Mucosa of rectum (tissue), 2 donors: Measurements from ENCODE around the gene GID8.
A peak's percentile ranks its signal among the peaks of the same experiment; 100 is the strongest.

Experiments
- H3K27ac ChIP-seq, 2 donors: one replicate each; pipeline ENCODE4 v1.7.0; 2013; ENCODE audit warnings: inconsistent platforms in 2 of 2, low read depth in 2 of 2, low read length in 2 of 2
- H3K27me3 ChIP-seq, 2 donors: one replicate each; pipeline ENCODE4 v1.7.0; 2013; ENCODE audit warnings: low read length in 2 of 2; ENCODE audit not compliant: control insufficient read depth in 2 of 2, insufficient read depth in 2 of 2
- H3K36me3 ChIP-seq, 2 donors: one replicate each; pipeline ENCODE4 v1.7.0; 2013; ENCODE audit warnings: low read length in 2 of 2; ENCODE audit not compliant: control insufficient read depth in 2 of 2, insufficient read depth in 2 of 2
- H3K4me1 ChIP-seq, 2 donors: one replicate each; pipeline ENCODE4 v1.7.0; 2013; ENCODE audit warnings: low read length in 2 of 2, mild to moderate bottlenecking in 1 of 2; ENCODE audit not compliant: control insufficient read depth in 2 of 2, insufficient read depth in 2 of 2
- H3K4me3 ChIP-seq, 2 donors: one replicate each; pipeline ENCODE4 v1.7.0; 2013; ENCODE audit warnings: low read length in 2 of 2
- H3K9ac ChIP-seq, 2 donors: one replicate each; pipeline ENCODE4 v1.7.0; 2013; ENCODE audit warnings: low read length in 2 of 2, low read depth in 1 of 2, mild to moderate bottlenecking in 1 of 2
- H3K9me3 ChIP-seq, 2 donors: one replicate each; pipeline ENCODE4 v1.7.0; 2013; ENCODE audit warnings: low read length in 2 of 2; ENCODE audit not compliant: control insufficient read depth in 2 of 2
- donor health status: healthy.
- donor health status: Normal muscosa, but diverticular disease.

The GID8 gene

GRCh38 chr20:62938105-62938888 lies at the start of gene GID8:
Gene GID8, plus strand, starts transcription at chr20:62938147. Its CDS starts 3,356 bp downstream, at chr20:62941503.
- Histone ChIP-seq H3K4me1 (peaks cover 14 to 20% of the 10 kb centered on the region in 2 donors), H3K27ac (peak within 1 kb of the TSS; percentile 90 to 92), H3K4me3 (peak within 1 kb of the TSS; percentile 91 to 96), H3K27me3 (no peaks in the 10 kb centered on the region), H3K36me3 (peaks cover 13 to 22% of the 10 kb centered on the region in 2 donors), H3K9me3 (no peaks in the 10 kb centered on the region), H3K9ac (peak within 1 kb of the TSS; percentile 94 to 96)

GRCh38 chr20:62888406-62888805 lies 49.5 kb upstream of the GID8 start:
- no peak overlapping the region for H3K27ac ChIP-seq
- no peaks in the 10 kb centered on the region for H3K9me3 ChIP-seq
- no peak overlapping the region for H3K9ac ChIP-seq
- peaks cover 61 to 73% of the 10 kb centered on the region in 2 donors for H3K36me3 ChIP-seq
- no peaks in the 10 kb centered on the region for H3K27me3 ChIP-seq
- H3K4me1 ChIP-seq: peaks cover 0 to 3% of the 10 kb centered on the region in 2 donors
- H3K4me3 ChIP-seq: no peak overlapping the region

DNA sequence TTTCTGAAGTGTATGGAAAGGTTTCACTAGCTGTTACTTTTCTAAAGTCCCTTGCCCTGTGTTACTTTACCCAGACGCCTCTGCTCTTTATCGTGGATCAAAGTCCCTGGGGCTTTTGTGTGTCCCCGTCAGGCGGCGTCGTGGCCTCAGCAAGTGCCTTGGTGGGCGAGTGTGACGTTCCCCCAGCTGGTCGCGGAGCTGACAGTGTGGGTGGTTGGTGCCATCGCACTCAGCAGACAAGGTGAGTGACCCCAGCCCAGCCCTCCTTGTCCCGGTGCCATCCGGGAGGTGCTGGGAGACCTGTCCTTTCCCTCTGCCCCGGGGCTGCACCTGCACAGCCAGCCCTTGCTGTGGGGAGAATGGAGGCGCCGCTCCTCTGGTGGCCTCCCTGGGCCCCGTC lies 49.0 kb upstream of the GID8 start:
- peaks cover 66 to 78% of the 10 kb centered on the region in 2 donors for H3K36me3 ChIP-seq
- H3K9ac ChIP-seq: no peak overlapping the region
- H3K27me3 ChIP-seq: no peaks in the 10 kb centered on the region
- no peak overlapping the region for H3K27ac ChIP-seq
- no peak overlapping the region for H3K4me3 ChIP-seq
- H3K4me1 ChIP-seq: peaks cover 0 to 3% of the 10 kb centered on the region in 2 donors
- H3K9me3 ChIP-seq: no peaks in the 10 kb centered on the region

- H3K4me1 ChIP-seq: peaks cover 0 to 3% of the 10 kb centered on the region in 2 donors
- no peak overlapping the region for H3K4me3 ChIP-seq
- H3K27ac ChIP-seq: no peak overlapping the region
- H3K36me3 ChIP-seq: peaks cover 71 to 83% of the 10 kb centered on the region in 2 donors
- no peaks in the 10 kb centered on the region for H3K9me3 ChIP-seq
- no peak overlapping the region for H3K9ac ChIP-seq
- no peaks in the 10 kb centered on the region for H3K27me3 ChIP-seq
Measured at GRCh38 chr20:62889411-62889810, 48.5 kb upstream of the GID8 start.

GRCh38 chr20:62889871-62890270 lies 48.1 kb upstream of the GID8 start:
- no peaks in the 10 kb centered on the region for H3K27me3 ChIP-seq
- H3K27ac ChIP-seq: no peak overlapping the region
- peaks cover 76 to 88% of the 10 kb centered on the region in 2 donors for H3K36me3 ChIP-seq
- H3K9ac ChIP-seq: no peak overlapping the region
- peaks cover 0 to 3% of the 10 kb centered on the region in 2 donors for H3K4me1 ChIP-seq
- H3K9me3 ChIP-seq: no peaks in the 10 kb centered on the region
- H3K4me3 ChIP-seq: no peak overlapping the region

GRCh38 chr20:62890444-62890843 lies 47.5 kb upstream of the GID8 start:
- no peak overlapping the region for H3K9ac ChIP-seq
- no peak overlapping the region for H3K27ac ChIP-seq
- H3K4me3 ChIP-seq: no peak overlapping the region
- no peaks in the 10 kb centered on the region for H3K27me3 ChIP-seq
- peaks cover 0 to 3% of the 10 kb centered on the region in 2 donors for H3K4me1 ChIP-seq
- H3K9me3 ChIP-seq: no peaks in the 10 kb centered on the region
- peaks cover 80 to 93% of the 10 kb centered on the region in 2 donors for H3K36me3 ChIP-seq

DNA sequence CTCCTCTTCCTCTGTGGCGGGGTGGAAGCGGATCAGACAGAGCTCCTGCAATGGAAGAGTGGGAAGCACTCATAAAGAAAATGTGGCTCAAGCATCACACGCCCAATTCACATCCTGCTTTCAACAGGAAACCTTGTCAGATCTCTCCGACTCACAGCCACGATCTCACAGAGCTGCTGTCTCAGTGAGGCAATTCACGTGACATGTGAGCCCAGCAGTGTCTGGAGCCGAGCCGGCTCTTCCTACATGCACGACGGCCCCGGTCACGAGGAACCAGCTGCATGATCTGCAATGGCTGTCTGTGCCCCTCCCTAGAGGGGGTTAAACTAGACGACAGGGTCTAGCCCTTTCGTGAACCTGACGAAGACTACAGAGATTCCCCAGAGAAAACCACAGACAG lies 46.8 kb upstream of the GID8 start:
- Histone ChIP-seq H3K4me1 (peaks cover 0 to 3% of the 10 kb centered on the region in 2 donors), H3K9me3 (no peaks in the 10 kb centered on the region), H3K27ac (no peak overlapping the region), H3K4me3 (no peak overlapping the region), H3K27me3 (no peaks in the 10 kb centered on the region), H3K36me3 (peaks cover 84 to 96% of the 10 kb centered on the region in 2 donors), H3K9ac (no peak overlapping the region)

- Histone ChIP-seq H3K4me3 (no peak overlapping the region), H3K27ac (no peak overlapping the region), H3K9ac (no peak overlapping the region), H3K4me1 (no peaks in the 10 kb centered on the region), H3K36me3 (peaks cover 73 to 88% of the 10 kb centered on the region in 2 donors), H3K27me3 (no peaks in the 10 kb centered on the region), H3K9me3 (no peaks in the 10 kb centered on the region)
Measured at GRCh38 chr20:62892348-62893304, 45.3 kb upstream of the GID8 start.

- Histone ChIP-seq H3K9me3 (no peaks in the 10 kb centered on the region), H3K27me3 (no peaks in the 10 kb centered on the region), H3K9ac (no peak overlapping the region), H3K36me3 (peaks cover 63 to 77% of the 10 kb centered on the region in 2 donors), H3K4me1 (peaks cover 2 to 4% of the 10 kb centered on the region in 2 donors), H3K27ac (no peak overlapping the region), H3K4me3 (no peak overlapping the region)
Measured at GRCh38 chr20:62893700-62894099, 44.2 kb upstream of the GID8 start.

DNA sequence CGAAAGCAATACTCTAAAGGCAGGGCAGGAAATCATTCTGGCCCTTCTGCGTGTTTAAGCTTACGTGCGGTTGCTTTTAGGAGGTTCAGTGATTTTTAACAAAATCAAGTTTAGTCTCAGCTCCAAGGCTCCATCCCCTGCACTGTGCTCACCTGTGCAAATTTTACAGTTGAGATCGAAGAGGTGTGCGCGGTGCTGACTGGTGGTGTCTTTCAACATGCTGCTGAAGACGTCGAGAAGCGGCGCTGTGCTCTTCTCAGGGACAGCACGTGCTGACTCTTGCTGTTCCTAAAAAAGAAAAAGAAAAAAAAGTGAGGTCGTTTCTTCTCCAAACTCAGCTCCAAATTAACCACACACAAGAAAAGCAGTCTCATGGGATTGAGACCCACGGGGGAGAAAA lies 43.7 kb upstream of the GID8 start:
- Histone ChIP-seq H3K36me3 (peaks cover 58 to 72% of the 10 kb centered on the region in 2 donors), H3K9me3 (no peaks in the 10 kb centered on the region), H3K27me3 (no peaks in the 10 kb centered on the region), H3K9ac (no peak overlapping the region), H3K4me3 (no peak overlapping the region), H3K27ac (no peak overlapping the region), H3K4me1 (peaks cover 7 to 10% of the 10 kb centered on the region in 2 donors)
